GM18858 (cell line): ENCODE results near the gene HTD2.
"Not testable (repeated sequence)": the region's sequence is repeated elsewhere in the genome, so short reads cannot be mapped to it uniquely, and the experiment has no call there.

Experiments used
- ATAC-seq: cut with Tn5 transposase; IDR thresholded peaks from one replicate; pipeline ENCODE4 v1.9.1; 2021; ENCODE audit not compliant: unreplicated experiment

HTD2 gene

DNA sequence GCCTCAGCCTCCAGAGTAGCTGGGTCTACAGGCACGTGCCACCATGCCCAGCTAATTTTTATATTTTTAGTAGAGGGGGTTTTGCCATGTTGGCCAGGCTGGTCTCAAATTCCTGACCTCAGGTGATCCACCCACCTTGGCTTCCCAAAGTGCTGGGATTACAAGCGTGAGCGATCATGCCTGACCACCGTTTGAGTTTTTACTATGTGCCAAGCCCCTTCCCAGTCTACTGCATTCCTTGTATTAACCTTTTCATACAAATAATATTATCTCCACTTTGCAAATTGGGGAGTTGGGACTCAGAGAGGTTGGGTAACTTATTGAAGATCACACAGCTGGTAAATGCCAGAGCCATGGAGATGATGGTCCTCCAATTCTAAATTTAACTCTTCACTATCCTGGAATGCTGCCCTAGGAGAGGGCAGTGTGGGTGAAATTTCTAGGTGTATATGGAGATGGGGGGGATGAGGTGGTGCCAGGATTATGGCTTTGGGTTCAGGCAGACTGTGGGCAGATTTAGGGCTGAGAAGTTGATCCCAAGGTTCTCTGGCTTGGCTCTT, 25.4 kb downstream of the HTD2 start:
- no peak for ATAC-seq

DNA sequence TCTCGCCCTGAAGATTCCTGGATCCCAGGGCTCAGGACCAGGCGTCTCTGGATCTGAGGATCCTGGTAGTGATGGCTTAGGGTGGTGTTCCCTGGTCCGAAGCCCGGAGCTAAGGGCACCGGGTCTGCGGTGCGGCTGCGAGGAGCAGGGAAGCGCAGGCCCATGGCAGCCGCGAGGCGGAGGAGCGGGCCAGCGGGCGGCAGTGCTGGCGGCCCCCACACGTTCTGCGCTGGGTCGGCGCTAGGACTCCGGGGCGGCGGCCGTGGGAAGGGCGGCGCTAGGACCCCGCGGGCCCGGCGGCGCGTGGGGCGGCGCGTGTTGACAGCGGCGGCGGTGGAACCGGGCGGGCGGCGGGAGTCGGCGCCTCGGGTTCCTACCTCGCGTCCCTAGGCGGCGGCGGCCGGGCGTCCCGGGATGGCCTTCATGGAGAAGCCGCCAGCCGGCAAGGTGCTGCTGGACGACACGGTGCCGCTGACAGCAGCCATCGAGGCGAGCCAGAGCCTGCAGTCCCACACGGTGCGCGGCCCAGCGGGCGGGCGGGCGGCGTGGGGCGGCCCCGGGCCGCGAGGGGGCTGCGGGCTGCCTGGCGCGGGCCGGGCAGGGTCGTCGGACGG, 26.4 kb downstream of the HTD2 start, which contains the start of gene PXK:
PXK (plus strand) TSS at position 318 of the 614 bp plus-strand sequence; CDS start at position 415, 97 bp downstream.
- ATAC-seq = peak; percentile 64

DNA sequence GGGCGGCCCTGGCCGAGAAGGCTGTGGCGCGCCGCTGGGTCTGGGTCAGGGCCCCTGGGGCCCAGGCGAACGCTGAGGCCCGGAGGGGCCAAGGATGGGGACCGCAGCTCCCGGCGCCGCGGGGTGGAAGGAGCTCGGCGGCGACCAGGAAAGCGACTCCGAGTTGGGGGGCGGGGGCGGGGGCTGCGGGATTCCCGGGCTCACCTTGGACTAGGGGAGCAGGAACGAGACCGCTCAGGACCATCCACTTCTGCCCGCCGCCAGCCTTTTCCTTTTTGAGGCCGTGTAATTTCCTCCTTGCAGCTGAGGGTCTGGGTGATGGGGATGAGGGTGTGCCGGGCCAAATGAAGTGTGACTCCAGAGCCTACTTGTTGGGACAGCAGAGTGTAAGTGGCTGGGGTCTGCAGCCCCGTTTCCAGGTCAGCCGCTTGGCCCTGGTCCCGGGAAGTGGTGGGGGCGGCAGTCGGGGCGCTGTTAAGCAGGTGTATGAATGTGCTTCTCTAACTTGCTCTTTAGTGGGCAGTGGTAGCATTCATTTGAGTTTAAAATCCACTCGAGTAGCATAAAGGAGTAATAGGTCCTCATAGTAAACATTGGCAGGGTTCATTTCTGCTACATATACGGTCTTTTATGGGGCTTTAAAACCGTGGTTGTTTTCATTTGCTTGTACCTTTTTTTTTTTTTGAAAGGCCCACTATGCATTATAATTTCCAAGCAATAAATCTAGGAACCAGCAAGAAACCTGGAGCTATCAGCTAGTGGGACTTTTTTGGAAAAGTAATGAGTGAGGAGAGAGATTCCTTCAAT, 27.1 kb downstream of the HTD2 start:
- ATAC-seq = peak; percentile 29

DNA sequence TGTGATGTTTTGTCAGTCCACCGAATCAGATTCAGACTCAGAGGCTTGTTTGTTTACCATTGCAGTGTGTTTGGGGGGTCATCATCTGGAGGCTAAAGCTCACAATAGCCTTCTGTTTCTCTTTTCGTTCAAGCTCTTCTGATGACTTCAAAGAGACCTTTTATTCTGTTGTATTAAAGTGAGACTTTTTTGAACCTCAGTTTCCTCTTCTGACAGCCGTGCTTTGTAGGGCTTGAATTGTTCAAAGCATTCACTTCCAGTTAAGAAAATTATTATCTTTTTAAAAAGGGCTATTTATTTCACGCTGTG, 27.6 kb downstream of the HTD2 start:
- ATAC-seq = no peak

DNA sequence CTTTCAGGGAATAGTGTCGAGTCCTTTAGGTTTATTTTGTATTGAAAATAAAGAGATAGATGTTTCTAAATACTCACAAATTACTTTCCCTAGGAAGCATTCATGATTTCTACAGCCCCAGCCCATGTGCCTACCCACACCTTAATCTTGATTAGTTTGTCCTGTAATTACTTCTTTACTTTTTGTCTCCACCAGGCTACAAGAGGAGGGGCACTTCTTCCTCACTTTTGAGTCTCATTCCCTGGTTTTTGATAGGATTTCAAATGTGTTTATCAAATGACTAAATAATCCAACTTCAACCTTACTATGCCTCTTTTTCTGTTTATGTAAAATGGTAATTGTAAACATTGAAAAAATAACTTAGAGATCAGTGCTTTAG, 28.2 kb downstream of the HTD2 start:
- no peak for ATAC-seq

DNA sequence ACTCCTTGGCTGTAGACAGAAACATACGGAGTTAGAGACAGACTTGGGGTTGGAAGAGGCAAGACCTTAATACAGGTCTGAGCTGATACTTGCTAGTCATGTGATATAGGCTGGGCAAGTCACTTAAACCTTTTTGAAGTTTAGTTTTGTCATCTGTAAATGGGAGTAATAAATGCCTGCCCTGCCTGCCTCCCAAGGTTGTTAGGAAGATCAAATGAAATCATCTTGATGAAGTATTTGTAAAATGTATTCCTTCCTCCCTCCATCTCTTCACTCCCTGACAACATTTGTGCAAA, 29.3 kb downstream of the HTD2 start:
- ATAC-seq = no peak

DNA sequence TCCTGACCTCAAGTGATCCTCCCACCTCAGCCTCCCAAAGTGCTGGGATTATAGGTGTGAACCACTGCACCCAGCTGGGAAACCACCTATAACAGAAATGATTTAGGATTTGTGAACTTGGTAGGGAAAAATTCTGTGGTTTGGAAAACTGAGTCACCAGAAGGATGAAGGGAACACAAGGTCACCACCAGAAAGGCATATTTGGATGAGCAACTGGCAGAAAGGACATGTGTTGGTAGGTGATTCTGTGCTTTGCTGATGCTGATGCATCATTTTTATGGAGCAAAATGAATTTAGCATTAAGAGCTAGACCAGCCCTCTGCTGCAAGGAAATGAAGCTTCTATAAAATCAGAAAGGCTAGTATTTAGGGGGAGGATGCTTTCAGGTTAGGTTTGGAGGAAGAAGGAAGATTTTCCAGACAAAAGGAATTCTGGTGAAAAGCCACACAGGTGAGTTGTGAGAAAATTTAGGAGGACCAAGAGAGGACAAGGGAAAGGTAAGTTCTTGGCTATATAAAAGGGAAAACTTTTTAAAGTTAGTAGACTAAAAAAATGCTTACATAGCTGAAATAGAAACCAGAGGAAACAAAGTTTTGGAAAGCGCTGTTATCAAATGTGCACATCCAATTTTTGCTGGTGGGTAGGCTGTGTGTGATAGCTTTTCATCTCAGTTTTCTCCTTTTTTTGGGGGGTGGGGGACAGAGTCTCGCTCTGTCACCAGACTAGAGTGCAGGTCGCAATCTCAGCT, 30.0 kb downstream of the HTD2 start:
- no peak for ATAC-seq

DNA sequence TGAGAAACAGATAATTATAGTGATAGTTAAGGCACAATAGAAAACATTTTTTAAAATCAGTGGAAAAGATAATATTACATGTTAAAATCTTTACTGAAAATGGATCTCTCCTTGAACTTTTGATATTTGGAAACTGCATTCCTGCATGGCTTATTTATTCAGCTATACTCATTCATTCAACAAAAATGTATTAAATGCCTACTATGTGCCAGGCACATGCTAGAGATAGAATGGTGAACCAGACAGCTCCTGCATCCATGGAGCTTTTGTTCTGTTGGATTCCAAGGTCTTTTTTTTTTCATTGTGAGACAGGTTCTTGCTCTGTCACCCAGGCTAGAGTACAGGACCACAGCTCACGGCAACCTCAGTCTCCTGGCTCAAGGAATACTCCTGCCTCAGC, 30.9 kb downstream of the HTD2 start:
- no peak for ATAC-seq

DNA sequence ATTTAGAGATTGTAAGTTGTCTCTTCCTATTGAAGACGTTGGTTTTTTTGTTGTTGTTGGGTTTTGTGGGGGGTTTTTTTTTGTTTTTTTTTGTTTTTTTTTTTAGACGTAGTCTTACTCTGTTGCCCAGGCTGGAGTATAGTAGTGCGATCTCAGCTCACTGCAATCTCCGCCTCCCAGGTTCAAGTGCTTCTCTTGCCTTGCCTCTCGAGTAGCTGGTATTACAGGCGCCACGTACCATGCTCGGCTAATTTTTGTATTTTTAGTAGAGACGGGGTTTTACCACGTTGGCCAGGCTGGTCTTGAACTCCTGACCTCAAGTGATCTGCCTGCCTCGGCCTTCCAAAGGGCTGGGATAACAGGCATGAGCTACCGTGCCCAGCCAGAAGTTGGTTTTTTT, 32.8 kb downstream of the HTD2 start:
- not testable (repeated sequence) for ATAC-seq

DNA sequence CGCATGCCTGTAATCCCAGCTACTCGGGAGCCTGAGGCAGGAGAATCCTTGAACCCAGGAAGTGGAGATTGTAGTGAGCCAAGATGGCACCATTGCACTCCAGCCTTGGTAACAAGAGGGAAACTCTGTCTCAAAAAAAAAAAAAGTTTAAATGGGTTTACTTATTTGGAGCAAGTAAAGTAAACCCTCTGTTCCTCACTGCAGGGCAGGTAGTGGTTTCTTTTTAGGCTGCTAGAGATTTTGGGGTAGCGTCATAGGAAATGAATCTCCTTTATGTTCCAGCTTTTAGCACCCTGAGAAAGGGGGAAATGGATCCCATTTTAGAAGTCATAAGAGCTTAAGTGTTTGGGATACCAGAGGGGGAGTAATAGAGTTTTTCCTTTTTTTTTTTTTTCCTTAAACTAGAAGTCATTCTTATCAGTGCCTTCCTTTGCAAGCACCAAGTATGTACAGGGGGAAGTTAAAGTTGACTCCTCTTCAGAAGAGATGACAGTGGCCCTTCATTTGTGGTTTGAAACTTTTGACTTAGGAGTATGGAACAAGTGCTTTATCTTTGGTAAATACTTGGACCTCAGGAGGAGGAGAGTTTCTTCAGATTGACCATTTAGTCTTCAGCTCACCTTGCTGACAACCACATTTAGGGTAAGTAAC, 34.4 kb downstream of the HTD2 start:
- ATAC-seq = no peak

DNA sequence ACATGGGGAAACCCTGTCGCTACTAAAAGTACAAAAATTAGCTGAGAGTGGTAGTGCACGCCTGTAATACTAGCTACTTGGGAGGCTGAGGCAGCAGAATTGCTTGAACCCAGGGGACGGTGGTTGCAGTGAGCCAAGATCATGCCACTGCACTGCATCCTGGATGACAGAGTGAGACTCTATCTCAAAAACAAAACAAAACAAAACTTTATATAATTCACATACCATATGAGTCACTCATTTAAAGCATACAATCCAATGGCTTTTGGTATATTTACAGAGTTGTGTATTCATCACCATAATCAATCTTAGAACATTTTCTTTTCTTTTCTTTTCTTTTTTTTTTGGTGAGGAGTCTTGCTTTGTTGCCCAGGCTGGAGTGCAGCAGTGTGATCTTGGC, 35.1 kb downstream of the HTD2 start:
- no peak for ATAC-seq

DNA sequence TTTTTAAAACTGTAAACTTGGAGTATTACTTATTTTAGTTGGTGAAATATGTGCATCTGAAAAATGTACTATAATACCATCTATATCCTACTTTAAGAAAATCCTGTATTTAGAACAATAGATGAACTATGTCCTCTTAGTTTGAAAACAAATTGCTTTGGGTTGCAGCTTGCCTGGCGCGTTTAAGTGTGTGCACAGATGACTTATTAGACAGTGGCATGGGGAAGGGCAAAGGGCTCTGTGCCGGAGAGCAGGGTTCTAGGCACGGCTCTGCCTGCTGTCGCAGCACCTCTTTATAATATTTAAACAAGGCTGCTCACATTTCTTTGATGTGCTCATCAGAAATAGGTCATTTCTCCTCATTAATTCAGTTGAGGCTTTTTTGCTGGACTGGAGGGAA, 36.4 kb downstream of the HTD2 start:
- no peak for ATAC-seq

DNA sequence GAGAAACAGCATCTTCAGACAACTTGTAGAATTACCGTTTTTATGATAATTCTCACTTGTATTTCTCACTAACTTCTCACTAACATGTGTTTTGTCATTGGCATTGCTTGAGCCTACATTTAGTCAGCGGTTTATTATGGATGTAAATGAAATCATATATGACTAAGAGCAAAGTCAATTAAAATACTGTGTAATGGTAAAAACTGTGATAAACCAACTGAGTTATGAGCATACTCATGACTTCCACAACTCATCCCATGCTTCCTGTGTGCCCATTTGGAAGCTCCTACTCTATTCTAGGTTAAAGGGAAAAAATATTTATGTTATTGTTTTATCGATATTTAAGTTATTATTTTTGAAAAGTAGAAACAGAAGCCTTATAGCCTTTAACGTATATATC, 39.1 kb downstream of the HTD2 start:
- ATAC-seq = no peak

DNA sequence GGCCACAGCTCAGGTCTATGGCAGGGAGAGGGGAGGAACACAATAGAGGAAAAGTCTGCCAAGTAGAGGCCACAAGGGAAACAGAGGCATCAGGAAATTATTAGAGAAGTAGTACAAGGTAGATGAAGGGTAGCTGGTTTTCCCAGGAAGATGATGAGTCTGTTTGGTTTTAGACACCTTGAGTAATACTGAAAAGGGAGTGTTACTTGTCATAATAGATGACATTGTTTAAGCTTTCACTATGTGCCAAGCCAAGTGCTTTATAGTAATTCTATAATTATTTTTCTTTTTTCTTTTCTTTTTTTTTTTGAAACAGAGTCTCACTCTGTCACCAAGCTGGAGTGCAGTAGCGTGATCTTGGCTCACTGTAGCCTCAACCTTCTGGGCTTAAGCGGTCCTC, 40.0 kb downstream of the HTD2 start:
- no peak for ATAC-seq

DNA sequence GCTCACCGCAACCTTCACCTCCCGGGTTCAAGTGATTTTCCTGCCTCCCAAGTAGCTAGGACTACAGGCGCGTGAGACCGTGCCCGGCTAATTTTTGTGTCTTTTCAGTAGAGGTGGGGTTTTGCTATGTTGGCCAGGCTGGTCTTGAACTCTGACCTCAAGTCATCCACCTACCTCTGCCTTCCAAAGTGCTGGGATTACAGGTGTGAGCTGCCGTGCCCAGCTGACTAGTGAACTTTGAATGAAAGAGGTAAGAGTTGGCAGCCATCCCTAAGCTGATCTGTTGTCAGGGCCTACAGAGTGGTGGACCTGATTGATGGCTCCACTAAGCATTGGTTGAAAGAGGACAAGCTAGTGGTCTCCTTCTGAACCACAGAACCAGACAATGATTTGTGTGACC, 41.7 kb downstream of the HTD2 start:
- ATAC-seq = no peak

DNA sequence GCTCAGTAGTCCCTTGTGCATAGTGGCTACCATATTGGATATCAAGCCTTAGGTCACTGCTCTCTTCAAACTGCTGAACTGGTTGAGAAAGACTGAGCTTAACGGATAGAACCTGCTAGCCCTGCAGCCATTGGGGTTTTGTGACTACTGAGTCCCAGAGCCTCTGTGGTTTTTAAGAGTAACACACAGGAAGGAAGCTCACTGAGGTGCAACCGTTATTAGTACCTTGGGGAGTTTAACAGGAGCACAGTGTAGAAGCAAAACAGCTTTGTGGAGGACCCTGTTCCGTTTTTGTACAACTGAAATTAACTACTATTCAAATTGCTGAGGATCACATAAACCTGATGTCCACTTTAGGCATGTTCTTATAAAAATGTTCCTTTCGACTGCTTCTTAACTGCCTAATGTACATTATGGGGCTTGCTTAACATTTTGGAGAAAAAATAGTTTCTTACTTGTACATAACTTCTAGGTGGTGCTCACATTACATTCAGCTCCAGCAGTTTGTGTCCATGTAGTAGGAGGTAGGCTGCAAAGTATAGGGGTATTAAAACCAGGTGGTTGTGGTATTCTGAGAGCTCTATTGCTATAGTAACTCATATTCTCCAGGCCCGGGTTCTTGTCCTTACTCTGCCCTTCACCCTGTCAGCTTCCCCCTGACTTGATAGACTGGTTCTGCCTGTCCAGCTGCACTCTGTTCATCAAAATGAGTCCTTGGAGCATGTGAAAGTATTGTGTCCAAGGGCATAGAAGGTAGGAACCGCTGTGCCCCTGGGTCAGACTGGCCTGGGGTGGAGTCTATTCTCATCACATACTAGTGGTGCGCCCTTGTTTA, 43.7 kb downstream of the HTD2 start:
- peak; percentile 87 for ATAC-seq

DNA sequence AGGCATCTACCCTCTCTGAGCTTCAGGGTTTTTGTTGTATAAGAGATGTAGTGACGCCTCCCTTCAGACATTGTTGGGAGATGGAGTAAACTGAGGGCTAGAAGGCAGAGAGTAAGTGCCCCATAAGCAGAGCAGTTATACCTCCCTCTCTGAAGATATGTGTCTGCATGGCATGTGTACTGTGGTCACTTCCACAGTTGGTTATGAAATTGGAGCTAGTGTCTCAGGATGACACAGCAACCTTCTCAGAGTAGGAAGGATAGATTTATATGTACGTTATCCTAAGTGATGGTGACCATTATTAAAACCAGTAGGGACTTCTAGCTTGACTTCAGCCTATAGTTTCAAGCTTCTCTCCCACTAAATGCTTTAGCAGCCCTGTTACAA, 44.3 kb downstream of the HTD2 start:
- ATAC-seq = no peak

DNA sequence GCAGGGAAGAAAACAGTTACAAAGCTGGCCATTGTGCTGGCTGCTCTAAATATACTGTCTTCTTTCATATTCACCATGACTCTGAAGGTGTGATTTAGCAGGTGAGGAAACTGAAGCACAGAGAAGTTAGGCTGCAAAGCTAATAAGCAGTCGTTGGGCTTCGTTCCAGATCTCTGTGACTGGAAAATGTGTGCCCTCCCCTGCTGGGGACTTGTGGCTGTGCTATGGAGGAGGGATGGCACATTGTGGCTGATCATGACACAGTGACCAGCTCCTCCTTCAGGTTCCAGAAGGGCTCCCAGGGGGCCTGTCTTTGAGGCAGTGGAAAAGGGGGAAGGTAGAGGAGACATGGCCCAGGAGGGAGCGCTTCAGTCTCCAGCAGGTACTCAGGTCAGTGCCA, 45.6 kb downstream of the HTD2 start:
- no peak for ATAC-seq

DNA sequence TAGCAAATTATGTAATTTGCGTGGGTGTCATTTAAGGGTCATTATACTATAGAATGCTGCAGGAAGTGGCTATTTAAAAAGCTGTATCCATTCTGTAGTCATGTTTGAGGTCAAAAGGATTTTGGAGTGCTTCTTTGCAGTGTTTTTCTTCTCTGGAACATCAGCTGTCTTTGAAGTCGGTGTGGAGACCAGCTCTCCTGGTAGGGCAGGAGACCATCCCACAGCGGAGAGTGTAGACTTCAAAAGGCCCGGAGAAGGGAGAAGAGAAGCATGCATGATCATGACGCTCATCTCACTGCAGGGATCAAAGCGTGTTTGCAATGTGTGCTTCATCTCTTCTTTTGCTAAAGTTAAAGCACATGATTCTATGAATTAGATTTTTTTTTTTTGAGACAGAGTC, 46.3 kb downstream of the HTD2 start:
- ATAC-seq = no peak

DNA sequence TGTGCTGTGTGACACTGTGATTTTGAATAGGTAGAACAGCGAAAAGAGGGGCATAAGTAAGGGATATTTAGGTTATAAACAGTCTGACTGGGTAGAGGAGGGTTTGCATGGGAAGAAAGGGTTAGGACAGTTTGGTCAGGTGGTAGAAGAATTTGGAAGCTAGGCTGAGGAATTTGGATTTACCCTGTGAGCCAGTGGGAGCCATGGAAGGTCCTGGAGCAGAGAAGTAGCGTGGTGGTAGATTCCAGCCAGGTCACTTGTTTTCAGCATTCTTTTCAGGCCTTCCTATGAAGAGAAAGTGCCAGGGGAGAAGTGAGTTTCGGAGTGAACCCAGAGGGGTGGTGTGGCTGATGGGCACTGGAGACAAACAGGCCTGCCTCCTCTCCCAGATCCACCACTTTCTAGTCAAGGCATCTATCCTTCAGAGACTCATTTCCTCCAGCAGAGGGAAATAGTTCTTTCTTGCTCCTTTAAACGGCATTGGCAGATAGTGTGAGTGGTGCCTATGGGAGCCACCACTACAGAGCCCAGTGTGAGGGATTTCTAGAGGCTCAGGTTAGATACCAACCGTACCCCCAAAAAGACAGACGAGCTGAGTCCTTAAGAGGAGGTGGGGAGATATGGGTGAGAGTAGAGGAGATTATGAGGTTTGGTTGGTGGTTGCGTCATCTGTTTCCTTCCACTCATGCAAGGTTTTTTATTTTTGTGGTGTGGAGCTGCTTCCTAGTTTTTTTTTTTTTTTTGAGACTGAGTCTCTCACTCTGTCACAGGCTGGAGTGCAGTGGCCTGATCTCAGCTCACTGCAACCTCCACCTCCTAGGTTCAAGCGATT, 47.6 kb downstream of the HTD2 start:
- no peak for ATAC-seq
